ENCODE data around the gene HINFP. TPM values are rescaled to one million over a fixed set of nuclear protein-coding genes. Genes with fewer than 3 reads are reported as not detected.

Gene HINFP
- total and polyA plus RNA-seq, 9 of the 15 experiments (the other 6 are each of a cell fraction or from before 2014, with no cell fraction given): 13.8 to 34.1 (median 22.5) TPM

- TF ChIP-seq BACH1 (tag; IDR thresholded peaks at IDR 0.05) (no peak), MCM2 (IDR thresholded peaks at IDR 0.05; ENCODE audit: low read depth) (no peak), MYC (IDR thresholded peaks at IDR 0.05; ENCODE audit: low read depth, low read length) (peak; percentile 77; the same call in 1 of the 2 replicates), MYC (CRISPR knock-in tag; IDR thresholded peaks at IDR 0.05; ENCODE audit: borderline replicate concordance, low read depth) (no peak), ZBTB43 (CRISPR knock-in tag; IDR thresholded peaks at IDR 0.05) (no peak), RBM14 (IDR thresholded peaks at IDR 0.05; ENCODE audit: borderline replicate concordance, insufficient read depth, low read depth, low read length) (no peak), FOXM1 (IDR thresholded peaks at IDR 0.05; ENCODE audit: low read depth) (peak; percentile 51; the same call in 1 of the 2 replicates), FOXM1 (CRISPR knock-in tag; IDR thresholded peaks at IDR 0.05; ENCODE audit: low read depth) (no peak), KAT7 (CRISPR knock-in tag; IDR thresholded peaks at IDR 0.05; ENCODE audit: borderline replicate concordance) (0 out of 2 replicates have a peak, but pooled peaks have one; percentile 63), SMARCC2 (IDR thresholded peaks at IDR 0.05; ENCODE audit: low read depth) (no peak), GATA2 (CRISPR knock-in tag; IDR thresholded peaks at IDR 0.05) (no peak), PHF20 (IDR thresholded peaks at IDR 0.05; ENCODE audit: partially characterized antibody) (peak; percentile 73), NFRKB (IDR thresholded peaks at IDR 0.05; ENCODE audit: low read depth) (peak; percentile 68; the same call in 1 of the 2 replicates), CTBP1 (IDR thresholded peaks at IDR 0.05; ENCODE audit: borderline replicate concordance) (peak; percentile 79; the same call in 1 of the 2 replicates), POLR2G (IDR thresholded peaks at IDR 0.05; ENCODE audit: low read depth, low read length) (peak; percentile 80)
- TF ChIP-seq, protein P1, sequence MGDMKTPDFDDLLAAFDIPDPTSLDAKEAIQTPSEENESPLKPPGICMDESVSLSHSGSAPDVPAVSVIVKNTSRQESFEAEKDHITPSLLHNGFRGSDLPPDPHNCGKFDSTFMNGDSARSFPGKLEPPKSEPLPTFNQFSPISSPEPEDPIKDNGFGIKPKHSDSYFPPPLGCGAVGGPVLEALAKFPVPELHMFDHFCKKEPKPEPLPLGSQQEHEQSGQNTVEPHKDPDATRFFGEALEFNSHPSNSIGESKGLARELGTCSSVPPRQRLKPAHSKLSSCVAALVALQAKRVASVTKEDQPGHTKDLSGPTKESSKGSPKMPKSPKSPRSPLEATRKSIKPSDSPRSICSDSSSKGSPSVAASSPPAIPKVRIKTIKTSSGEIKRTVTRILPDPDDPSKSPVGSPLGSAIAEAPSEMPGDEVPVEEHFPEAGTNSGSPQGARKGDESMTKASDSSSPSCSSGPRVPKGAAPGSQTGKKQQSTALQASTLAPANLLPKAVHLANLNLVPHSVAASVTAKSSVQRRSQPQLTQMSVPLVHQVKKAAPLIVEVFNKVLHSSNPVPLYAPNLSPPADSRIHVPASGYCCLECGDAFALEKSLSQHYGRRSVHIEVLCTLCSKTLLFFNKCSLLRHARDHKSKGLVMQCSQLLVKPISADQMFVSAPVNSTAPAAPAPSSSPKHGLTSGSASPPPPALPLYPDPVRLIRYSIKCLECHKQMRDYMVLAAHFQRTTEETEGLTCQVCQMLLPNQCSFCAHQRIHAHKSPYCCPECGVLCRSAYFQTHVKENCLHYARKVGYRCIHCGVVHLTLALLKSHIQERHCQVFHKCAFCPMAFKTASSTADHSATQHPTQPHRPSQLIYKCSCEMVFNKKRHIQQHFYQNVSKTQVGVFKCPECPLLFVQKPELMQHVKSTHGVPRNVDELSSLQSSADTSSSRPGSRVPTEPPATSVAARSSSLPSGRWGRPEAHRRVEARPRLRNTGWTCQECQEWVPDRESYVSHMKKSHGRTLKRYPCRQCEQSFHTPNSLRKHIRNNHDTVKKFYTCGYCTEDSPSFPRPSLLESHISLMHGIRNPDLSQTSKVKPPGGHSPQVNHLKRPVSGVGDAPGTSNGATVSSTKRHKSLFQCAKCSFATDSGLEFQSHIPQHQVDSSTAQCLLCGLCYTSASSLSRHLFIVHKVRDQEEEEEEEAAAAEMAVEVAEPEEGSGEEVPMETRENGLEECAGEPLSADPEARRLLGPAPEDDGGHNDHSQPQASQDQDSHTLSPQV (IDR thresholded peaks at IDR 0.05): peak; percentile 91
- TF ChIP-seq, protein P2, sequence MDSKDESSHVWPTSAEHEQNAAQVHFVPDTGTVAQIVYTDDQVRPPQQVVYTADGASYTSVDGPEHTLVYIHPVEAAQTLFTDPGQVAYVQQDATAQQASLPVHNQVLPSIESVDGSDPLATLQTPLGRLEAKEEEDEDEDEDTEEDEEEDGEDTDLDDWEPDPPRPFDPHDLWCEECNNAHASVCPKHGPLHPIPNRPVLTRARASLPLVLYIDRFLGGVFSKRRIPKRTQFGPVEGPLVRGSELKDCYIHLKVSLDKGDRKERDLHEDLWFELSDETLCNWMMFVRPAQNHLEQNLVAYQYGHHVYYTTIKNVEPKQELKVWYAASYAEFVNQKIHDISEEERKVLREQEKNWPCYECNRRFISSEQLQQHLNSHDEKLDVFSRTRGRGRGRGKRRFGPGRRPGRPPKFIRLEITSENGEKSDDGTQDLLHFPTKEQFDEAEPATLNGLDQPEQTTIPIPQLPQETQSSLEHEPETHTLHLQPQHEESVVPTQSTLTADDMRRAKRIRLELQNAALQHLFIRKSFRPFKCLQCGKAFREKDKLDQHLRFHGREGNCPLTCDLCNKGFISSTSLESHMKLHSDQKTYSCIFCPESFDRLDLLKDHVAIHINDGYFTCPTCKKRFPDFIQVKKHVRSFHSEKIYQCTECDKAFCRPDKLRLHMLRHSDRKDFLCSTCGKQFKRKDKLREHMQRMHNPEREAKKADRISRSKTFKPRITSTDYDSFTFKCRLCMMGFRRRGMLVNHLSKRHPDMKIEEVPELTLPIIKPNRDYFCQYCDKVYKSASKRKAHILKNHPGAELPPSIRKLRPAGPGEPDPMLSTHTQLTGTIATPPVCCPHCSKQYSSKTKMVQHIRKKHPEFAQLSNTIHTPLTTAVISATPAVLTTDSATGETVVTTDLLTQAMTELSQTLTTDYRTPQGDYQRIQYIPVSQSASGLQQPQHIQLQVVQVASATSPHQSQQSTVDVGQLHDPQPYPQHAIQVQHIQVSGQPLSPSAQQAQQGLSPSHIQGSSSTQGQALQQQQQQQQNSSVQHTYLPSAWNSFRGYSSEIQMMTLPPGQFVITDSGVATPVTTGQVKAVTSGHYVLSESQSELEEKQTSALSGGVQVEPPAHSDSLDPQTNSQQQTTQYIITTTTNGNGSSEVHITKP (IDR thresholded peaks at IDR 0.05; ENCODE audit: partially characterized antibody): peak; percentile 87
These were observed 14.5 kb upstream of the HINFP start, which contains the start of gene C2CD2L (continued) for GRCh38 chr11:119106564-119107537.
